T follicular helper cell (primary cell): ENCODE measurements around the gene CRYL1.

Source experiments
- DNase-seq: peaks from one replicate; pipeline ENCODE4 v3.0.0-alpha.2; 2020; ENCODE audit warnings: low read depth
- total RNA-seq, 2 experiments: gene quantifications; one replicate each; lab custom pipeline; 2026; lab: John Stamatoyannopoulos, UW

CRYL1 gene, protein sequence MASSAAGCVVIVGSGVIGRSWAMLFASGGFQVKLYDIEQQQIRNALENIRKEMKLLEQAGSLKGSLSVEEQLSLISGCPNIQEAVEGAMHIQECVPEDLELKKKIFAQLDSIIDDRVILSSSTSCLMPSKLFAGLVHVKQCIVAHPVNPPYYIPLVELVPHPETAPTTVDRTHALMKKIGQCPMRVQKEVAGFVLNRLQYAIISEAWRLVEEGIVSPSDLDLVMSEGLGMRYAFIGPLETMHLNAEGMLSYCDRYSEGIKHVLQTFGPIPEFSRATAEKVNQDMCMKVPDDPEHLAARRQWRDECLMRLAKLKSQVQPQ
- total RNA-seq = 3.8 to 13.0 reads per million in 2 experiments

DNA sequence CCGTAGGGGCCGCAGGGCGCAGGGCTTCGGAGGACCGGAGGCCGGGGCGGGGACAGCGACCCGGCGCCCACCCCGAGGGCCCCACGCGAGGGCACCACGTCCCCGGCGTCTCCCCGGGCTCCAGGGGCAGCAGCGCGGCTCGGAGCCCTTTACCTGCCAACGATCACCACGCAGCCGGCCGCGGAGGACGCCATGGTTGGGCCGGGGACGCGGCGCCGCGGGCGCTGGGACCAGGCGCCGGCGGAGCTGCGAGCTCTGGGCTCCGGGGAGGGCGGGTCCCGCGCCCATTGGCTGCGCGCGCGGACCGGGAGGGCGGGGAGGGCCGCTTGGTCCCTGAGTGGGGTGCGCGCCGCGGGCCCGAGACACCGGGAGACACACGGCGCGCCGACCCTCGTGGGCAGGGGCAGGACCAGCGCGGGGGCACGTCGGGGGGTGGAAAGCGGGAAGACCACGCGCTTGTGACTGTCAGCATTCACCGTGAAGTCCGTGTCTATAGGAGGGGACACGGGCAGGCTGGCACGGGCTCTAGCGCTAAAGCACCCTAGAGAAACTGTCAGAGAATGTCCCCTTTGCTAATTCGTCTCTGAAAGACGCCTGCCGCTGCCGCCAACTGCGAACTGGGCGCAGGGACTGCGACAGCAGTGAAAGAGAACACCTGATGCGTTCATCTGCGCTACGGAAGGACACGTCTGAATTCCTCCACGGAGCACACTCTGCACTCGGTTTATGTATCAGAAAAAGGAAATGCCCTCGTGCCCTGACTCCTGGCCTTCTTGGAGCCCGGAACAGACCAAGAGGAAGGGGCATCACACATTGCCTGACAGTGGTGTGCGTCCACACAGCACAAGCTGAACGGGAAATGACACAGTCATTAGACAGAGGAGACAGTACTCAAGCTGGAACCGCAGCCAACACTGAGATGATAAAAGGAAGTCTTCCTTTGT lies at the start of gene CRYL1:
Gene CRYL1 (minus strand): TSS at position 257 of the 944 bp plus-strand sequence. CDS start 63 bp downstream, at position 194.
- peak; percentile 60 for DNase-seq

DNA sequence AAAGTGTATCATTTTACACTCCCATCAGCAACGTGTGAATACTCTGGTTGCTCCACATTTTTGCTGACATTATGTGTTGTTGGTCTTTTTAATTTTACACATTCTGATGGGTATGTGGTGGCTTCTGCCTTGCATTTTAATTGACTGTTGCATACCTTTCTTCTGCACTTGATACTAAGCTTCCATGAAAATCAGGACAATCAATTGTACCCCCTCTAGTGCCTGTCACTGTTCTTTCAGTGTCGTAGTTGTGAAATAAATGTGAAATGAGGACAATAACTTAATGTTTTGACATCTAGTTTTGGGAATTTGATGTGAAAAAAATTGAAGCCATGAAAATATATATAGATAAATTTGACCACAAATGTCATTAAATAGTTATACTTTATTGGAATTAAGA lies 48.0 kb upstream of the CRYL1 start:
- DNase-seq = no peak

DNA sequence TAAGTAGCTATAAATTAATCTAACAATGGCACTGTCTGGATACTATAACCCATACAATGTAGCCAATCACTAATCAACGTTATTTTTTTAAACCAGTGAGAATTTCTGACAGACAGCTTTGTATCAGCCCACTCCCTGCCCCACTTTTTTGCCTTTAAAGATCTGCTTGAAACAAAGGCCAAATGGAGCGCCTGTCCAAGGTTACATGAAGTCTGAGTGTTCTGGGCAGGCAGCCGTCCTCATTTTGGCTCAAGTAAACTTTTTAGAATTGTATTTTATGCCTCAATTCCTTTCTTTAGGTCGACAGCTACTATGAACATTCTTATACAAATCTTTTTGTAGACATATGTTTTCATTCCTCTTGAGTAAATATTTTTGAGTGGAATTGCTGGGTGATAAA lies 47.5 kb upstream of the CRYL1 start:
- DNase-seq = no peak

DNA sequence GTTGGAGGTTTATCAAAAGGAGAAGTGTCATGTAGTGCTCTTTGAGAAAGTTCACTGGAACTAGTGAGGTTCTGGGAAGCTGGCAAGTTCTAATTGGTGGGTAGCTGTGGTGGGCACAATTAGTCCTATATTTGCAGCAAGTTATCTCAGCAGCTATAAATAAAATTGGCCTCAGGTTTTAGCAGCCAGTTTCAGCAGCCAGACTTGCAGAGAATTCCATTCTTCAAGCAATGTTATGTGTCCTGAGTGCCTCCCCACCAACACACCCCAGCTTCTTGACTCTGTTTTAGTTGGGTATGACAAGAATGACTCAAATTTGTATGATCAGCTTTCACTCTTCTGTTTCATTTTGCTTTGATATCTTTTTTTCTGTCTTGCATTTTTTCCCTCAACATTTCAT lies 46.0 kb upstream of the CRYL1 start:
- no peak for DNase-seq

DNA sequence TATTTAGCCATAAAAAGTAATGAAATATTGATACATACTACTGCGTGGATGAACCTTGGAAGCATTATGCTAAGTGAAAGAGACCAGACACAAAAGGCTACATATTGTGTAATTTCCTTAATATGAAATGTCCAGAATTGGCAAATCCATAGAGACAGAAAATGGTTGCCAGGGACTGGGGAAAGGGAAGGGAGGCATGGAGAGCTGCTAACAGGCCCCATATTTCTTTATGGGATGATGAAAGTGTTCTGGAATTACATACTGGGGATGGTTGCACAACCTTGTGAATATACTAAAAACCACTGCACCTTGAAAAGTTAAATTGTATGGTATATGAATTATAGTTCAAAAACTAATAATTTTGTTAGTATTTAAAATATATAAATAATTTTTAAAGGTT lies 44.9 kb upstream of the CRYL1 start:
- no peak for DNase-seq

DNA sequence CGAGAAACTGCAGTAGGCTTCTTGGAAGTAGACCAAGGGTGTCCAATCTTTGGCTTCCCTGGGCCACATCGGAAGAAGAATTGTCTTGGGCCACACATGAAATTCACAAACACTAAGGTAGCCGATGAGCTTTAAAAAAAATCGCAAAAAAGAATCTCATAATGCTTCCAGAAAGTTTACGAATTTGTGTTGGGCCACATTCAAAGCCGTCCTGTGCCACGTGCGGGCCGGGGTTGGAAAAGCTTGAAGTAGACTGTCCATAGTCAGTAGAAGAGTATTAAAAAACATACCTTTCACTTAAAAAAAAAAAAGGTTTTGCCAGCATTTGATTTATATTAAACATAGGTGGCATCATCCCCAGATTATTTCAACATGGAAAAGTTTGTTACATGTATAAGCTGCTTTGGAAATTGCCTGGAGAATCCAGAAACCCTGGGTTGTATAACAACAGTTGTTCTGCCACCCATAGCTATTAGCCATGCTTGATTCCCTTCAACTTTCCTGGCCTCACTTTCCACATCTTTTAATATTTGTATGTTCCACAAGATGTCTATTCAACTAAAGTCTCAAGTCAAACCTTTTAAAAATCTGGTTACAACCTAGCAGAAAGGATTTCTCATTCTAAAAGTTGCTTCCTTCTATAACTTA lies 42.3 kb upstream of the CRYL1 start:
- no peak for DNase-seq

DNA sequence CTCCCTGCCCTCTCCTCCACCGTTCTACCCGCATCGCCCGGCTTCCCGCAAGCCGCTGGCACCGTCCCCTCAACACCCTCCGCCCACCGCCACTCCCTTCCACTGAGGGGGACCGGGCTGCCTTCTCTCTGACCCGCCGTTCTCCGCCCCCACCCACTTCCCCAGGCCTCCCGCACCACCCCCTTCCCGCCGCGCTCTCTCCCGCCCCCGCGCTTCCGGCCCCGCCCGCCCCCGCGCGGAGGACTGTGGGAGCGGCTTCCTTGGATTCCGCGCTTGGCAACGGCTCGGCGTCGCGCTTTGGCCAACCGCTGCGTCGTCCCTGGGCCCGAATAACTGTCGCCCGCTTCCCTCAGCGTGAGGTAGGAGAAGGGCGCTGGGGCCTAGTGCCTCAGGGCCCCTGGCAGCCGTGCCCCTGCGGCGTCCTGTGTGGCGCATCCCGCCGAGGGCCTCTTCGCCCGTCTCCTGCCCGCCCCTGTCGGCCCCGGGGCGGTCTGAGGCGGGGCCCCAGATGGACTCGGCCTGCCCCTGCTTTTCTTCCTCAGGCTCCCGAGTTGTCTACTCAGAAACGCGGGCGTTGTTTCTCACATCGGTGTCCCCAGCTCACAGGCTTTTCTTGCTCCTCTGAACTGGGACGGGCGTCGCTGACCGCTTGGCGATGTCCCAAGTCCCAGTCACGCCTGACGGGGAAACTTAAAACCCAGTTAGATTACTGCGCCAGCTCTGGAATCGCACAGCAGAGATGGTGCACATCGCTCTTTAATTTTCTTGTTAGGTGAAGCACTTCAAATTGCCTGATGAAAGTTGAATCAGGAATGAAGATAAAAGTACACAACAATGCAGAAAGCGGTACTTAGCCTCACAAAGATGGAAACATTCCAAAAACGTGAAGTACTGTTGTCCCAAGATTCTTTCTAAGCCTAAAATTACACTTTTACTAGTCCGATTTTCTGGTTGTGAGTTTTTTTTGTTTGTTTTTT lies 41.5 kb upstream of the CRYL1 start, which contains the start of gene IFT88:
Gene IFT88 (plus strand): TSS at position 260 of the 977 bp plus-strand sequence. CDS start 7,229 bp downstream, outside the sequence.
- peak; percentile 66 for DNase-seq

DNA sequence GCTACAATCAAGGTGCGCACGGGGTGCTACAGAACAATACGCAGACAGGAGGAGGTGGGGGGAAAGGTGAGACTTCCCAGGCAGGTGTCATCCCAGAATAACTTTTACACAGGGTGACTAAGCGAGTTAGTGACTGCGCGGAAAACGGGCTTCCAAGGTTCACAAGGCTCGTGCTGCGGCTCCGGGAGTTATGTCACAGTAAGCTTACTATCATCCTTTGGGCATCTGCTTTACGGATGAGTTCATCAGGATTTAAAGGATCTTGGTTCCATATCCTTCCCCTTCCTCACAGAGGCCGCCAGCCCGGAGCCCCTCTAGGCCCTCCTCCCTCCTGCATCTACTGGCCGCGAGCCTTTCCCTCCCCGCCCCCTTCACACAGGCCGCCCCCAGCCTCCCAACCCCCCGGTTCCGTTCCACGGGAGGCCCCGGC lies 40.8 kb upstream of the CRYL1 start:
- no peak for DNase-seq

DNA sequence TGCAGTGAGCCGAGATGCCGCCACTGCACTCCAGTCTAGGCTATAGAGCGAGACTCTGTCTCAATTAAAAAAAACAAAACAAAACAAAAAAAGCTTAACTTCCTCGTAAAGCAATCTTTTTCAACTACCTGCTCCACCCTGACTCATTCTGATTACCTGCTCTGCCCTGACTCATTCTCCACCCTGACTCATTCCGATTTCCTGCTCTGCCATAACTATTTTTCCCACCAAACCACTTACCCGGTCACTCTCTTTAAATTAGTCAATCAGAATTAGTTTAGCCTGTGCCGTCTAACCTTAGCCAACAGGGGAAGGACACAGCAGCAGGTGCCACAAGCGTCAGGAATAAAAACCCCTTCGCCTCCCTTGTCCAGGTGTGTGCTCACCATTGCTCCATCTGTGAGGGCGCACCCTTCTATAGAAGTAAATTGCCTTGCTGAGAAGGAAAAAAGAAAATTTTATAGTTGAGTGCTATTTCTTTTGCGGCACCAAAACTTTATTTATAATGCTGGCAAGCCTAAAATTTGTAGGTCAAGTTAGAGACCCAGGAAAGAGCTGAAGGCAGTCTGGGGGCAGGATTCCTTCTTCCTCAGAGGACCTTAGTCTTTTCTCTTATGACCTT lies 39.6 kb upstream of the CRYL1 start:
- DNase-seq = no peak

DNA sequence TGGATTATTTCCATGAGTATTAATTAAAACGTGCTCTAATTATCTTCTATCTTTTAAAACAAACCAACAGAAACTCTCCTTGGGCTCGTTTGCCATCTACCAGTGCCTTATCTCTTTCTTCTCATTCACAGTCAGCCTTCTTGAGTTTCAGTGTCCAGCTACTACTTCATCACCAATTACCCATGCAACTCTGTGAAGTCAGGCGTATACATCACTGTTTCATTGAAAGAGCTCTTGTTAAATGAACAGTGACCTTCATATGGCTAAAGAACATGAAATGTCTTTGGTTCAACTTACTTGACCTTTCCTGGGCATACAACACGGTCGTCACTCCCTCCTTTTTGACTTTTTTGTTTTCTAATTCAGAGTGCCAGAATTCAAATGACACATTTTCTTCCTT lies 36.1 kb upstream of the CRYL1 start:
- no peak for DNase-seq

DNA sequence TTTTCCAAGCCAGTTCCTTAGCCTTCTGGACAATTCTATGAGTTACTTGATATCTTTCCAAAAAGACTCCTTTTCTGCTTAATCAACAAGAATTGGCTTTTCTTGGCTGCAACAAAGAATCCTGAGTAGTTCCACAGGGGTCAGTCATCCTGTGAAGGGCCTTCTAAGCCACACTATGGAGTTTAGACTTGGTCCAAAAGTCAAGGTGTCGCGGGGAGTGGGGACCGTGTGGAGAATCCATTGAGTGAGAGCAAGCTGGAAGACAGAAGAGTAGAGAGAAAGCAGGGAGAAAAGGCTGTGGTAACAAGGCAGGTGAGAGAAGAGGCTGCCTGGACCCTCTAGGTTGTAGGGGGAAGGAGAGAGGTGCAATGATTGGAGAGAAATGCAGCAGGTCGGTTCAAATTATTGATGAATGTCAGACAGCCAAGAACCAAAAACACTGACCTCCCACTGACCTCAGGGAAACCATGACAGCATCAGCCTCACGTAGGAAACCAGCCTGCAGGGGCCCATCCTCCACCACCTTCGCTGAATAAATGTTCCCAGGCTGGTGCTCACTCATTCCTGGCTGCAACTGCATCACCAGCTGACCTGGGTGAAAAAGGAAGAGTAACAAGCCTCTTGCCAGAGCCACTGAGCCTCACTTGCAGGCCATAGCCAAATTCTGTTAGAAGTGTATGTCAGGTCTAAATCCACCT lies 34.2 kb upstream of the CRYL1 start:
- DNase-seq = no peak

DNA sequence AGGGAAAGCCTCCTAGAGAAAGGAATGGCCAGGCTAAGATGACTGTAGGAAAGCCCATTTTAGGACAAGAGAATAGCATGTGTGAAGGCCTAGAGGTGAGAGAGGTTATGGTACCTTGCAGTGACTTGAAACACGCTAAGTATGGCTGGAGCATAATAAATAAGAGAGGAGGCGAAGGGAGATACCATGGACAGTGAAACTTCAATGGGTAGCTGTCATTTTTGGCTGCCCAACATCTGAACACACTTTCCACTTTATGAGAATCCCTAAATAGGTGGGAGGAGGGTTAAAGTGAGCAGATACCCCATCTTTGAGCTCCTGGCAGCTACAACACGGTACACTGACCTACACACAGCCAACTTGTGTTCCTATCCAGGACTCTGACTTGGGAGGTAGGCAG lies 33.3 kb upstream of the CRYL1 start:
- DNase-seq = no peak

DNA sequence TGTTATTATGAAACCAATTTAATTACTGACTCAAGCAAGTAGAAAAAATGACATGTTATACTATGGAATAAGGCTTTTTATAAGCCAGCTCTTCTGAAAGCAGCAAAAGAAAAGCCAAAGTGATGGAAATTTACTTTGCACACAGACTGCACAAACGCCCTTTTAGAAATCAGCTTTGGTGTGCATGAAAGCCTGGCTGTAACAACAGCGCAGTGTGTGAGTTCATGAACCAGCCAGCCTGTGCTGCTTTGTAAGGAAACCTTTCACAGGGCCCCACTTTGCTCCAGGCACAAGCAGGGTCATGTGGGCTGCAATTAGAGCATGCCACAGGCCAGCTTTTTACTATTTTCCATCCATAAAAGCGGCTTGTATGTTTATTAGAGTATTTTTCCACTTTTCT lies 27.7 kb upstream of the CRYL1 start:
- no peak for DNase-seq

DNA sequence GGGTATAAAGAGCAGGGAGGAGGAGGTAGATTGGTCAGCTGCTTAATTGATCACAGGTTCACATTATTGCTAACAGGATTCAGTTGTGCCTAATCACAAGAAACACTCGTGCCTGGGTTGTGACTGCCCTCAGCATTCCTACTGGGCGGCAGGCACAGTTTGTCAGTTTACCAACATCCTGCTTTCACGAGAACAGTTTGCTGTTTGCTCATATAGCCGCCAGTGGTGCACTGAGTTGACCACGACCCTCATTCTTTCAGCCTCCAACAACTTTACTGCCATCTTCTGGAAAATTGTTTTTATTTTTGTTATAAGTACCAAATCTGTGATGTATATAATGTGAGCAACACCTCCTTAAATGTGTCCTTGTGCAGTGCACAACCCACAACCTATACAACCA lies 25.1 kb upstream of the CRYL1 start:
- no peak for DNase-seq

DNA sequence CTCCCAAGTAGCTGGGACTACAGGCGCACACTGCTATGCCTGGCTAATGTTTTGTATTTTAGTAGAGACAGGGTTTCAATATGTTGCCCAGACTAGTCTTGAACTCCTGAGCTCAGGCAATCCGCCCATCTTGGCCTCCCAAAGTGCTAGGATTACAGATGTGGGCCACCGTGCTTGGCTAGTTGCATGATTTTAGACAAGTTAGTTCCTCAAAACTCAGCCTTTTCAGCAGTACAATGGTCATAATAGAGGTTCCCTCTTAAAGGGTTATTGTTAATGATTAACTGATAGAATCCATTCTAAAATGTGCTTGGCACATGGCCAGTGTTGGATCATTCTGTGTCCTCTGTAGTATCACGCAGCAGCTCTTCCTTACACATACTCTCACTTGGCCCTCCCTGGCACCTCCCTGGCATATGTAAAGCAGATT lies 21.8 kb upstream of the CRYL1 start:
- DNase-seq = no peak

DNA sequence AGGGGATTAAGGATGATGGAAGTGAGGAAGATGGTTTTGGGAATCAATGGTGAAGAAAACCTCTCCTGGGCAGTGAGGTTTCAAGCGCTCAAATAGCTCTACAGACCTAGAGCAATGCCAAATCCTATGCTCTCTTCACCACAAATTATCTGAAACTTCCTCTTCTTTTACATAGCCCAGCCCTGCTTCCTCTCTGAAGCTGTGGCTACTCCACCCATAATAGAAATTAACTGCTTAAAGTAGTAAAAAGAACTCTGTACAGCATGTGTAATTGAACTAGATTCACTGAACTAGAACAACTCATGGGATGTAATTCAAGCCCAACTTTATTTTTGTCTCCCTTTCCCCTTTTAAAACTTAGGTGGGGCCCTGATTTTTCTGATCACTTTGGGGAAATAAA lies 20.9 kb upstream of the CRYL1 start:
- no peak for DNase-seq

DNA sequence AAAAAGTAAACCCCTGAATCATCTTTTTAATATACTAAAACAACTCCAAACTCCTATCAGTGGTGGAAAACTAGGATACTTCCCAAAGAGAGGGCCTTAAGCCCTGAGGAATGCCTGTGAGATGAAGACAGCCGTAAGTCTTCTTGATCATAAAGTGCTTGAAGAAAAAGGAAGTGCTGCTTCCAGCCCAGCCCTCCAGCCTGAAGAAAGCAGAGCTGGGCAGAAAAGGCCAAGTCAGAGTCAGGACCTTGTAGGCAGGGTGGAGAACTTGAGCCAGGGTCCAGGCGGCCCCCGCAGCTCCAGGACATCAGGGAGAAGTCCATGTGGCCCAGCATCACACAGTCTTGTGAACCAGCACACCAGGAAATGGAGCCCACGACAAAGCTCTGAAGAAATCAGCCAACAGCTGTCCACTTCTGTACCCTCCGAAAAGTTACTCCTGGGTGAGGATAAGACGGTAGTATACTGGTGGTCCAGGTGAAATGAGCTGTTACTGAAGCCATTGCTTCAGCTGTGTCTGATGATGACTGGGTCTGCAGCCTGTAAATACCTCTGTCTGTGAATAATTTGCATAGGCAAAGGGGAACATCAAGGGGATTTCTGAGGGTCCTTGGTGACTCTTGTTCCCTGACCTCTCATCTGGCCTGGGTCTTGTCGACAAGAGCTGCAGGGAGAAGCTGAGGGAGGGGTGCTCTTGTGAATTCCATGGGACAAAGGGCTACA lies 18.7 kb upstream of the CRYL1 start:
- DNase-seq = no peak

DNA sequence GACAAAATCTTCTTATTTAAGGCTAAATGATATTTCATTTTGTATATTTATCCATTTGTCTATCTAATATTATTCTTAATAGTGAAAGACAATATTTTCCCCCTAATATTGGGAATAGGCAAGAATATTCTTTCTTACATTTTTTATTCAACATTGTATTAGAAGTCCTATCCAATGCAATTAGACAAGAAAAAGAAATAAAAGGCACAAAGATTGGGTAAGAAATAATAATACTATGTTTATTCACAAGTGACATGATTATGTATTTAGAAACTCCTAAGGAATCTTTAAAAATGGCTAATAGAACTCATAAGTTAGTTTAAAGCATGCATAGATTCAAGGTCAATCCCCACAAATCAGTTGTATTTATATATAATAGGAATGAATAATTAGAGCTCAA lies 11.3 kb upstream of the CRYL1 start:
- no peak for DNase-seq

DNA sequence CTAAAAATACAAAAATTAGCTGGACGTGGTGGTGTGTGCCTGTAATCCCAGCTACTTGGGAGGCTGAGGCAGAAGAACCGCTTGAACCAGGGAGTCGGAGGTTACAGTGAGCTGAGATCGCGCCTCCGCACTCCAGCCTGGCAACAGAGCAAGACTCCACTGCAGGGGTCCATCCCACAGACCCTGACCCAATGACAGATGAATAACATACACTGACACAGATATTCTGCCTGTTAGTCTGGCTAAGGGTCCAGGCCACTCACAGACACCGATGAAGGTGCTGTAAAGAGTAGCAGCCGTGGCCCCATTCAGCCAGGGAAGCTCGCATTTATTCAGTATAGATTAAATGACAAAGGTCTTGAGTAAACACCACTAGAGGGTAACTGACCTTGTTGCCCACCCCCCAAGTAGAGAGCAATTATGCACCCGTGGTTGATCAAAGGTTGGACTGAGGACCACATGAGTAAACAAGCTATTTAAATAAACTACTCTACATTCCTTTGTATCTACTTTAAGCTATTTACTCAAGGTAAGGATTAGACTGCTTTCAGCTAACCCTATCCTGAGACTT lies 8.5 kb upstream of the CRYL1 start:
- no peak for DNase-seq
